H1 (cell line): Measurements from ENCODE around the gene MKRN2OS. TPM values are rescaled to one million over a fixed set of nuclear protein-coding genes. Genes with fewer than 3 reads are reported as not detected.

Experiments used
- CTCF ChIA-PET: fragments of 300-600 bp; sonication (Branson Sonifier 250); formaldehyde crosslinking; loops from one replicate; lab custom pipeline; 2021; ENCODE audit not compliant: partially characterized antibody; lab: Charles Lee
- POLR2A ChIA-PET: fragments of 300-600 bp; sonication (Branson Sonifier 250); formaldehyde crosslinking; loops from one replicate; lab custom pipeline; 2021; ENCODE audit warnings: inconsistent platforms; ENCODE audit not compliant: partially characterized antibody; lab: Charles Lee
- DNase-seq, 2 experiments: peaks; one replicate each; pipeline versions ENCODE4 v3.0.0 to v3.0.0-alpha.2; 2010 to 2022; ENCODE audit warnings: low spot score in 2 of 2, low read depth in 1 of 2, mixed read lengths in 1 of 2
- FAIRE-seq: peaks from 2 replicates; lab custom pipeline; 2011; peaks lifted over from hg19 to GRCh38; lab: Jason Lieb, UNC
- H2AFZ ChIP-seq: 2 replicates; pipeline ENCODE4 v1.8.1; 2012; ENCODE audit warnings: low read length, inconsistent platforms
- H2AK5ac ChIP-seq: 2 replicates; pipeline ENCODE4 v1.6.1; 2013; ENCODE audit warnings: low read depth, low read length
- H2BK120ac ChIP-seq: replicated peaks from 2 replicates; pipeline ENCODE3; 2013; ENCODE audit warnings: low read depth, low read length, inconsistent platforms
- H2BK12ac ChIP-seq: 2 replicates; pipeline ENCODE4 v1.6.1; 2013; ENCODE audit warnings: low read depth, low read length
- H2BK15ac ChIP-seq: 2 replicates; pipeline ENCODE4 v1.6.1; 2013; ENCODE audit warnings: low read length
- H2BK20ac ChIP-seq: 2 replicates; pipeline ENCODE4 v1.6.1; 2013; ENCODE audit warnings: low read length
- H2BK5ac ChIP-seq: 2 replicates; pipeline ENCODE4 v1.6.1; 2013; ENCODE audit warnings: low read depth, low read length
- H3K14ac ChIP-seq: 2 replicates; pipeline ENCODE4 v1.6.1; 2013; ENCODE audit warnings: inconsistent platforms; ENCODE audit not compliant: insufficient read length
- H3K18ac ChIP-seq: 2 replicates; pipeline ENCODE4 v1.6.1; 2013; ENCODE audit warnings: low read length; ENCODE audit errors: extremely low read depth
- H3K23ac ChIP-seq: 2 replicates; pipeline ENCODE4 v1.6.1; 2013; ENCODE audit warnings: inconsistent platforms; ENCODE audit not compliant: insufficient read length
- H3K23me2 ChIP-seq: 2 replicates; pipeline ENCODE4 v1.6.1; 2013; ENCODE audit warnings: low read depth, low read length
- H3K27ac ChIP-seq: 2 replicates; pipeline ENCODE4 v1.6.1; 2011; ENCODE audit warnings: low read depth, low read length, inconsistent platforms
- H3K27me3 ChIP-seq, 4 experiments: replicated peaks in 1 of 4; 1 replicate in 1 of 4; 2 replicates in 3 of 4; pipeline versions ENCODE4 v1.6.1 to v1.8.1; 2011 to 2013; ENCODE audit warnings: low read length in 3 of 4, mild to moderate bottlenecking in 3 of 4, inconsistent platforms in 2 of 4, mixed read lengths in 2 of 4, moderate library complexity in 1 of 4; ENCODE audit not compliant: control insufficient read depth in 3 of 4, insufficient read depth in 3 of 4; ENCODE audit errors: extremely low read depth in 1 of 4
- H3K36me3 ChIP-seq, 4 experiments: 2 replicates each; pipeline versions ENCODE4 v1.6.1 to v1.8.1; 2011 to 2013; ENCODE audit warnings: mild to moderate bottlenecking in 4 of 4, low read length in 3 of 4, moderate library complexity in 2 of 4, control low read depth in 1 of 4, inconsistent platforms in 1 of 4; ENCODE audit not compliant: insufficient read depth in 4 of 4, control insufficient read depth in 2 of 4
- H3K4ac ChIP-seq: replicated peaks from 2 replicates; pipeline ENCODE3; 2013; ENCODE audit warnings: low read length, low read depth, mixed read lengths, inconsistent platforms; ENCODE audit not compliant: insufficient read length
- H3K4me1 ChIP-seq, 4 experiments: replicated peaks in 1 of 4; 1 replicate in 1 of 4; 2 replicates in 3 of 4; pipeline versions ENCODE4 v1.6.1 to v1.8.1; 2011 to 2013; ENCODE audit warnings: low read length in 3 of 4, inconsistent platforms in 2 of 4, mixed read lengths in 1 of 4; ENCODE audit not compliant: insufficient read depth in 4 of 4, control insufficient read depth in 3 of 4
- H3K4me2 ChIP-seq, 2 experiments: 2 replicates each; pipeline versions ENCODE4 v1.6.1 to v1.8.1; 2011 to 2013; ENCODE audit warnings: low read depth in 2 of 2, low read length in 2 of 2, control low read depth in 1 of 2, inconsistent platforms in 1 of 2, mild to moderate bottlenecking in 1 of 2; ENCODE audit not compliant: insufficient read depth in 1 of 2
- H3K4me3 ChIP-seq, 4 experiments: fragments of 200-600, 300-600 bp in 1 of 4; sonication (generic), shearing (Covaris generic), sonication (Bioruptor Twin) in 1 of 4; 2 replicates each; pipeline versions ENCODE4 v1.5.1 to v1.8.1; 2011 to 2016; ENCODE audit warnings: low read length in 4 of 4, low read depth in 3 of 4, control low read depth in 2 of 4, inconsistent platforms in 2 of 4, mild to moderate bottlenecking in 2 of 4, mixed read lengths in 1 of 4, moderate library complexity in 1 of 4; ENCODE audit not compliant: insufficient read depth in 2 of 4; ENCODE audit errors: extremely low read depth in 1 of 4
- H3K56ac ChIP-seq: replicated peaks from 2 replicates; pipeline ENCODE3; 2013; ENCODE audit warnings: low read depth, mild to moderate bottlenecking, mixed read lengths, low read length, inconsistent platforms; ENCODE audit not compliant: insufficient read length
- H3K79me1 ChIP-seq: 2 replicates; pipeline ENCODE4 v1.6.1; 2013; ENCODE audit warnings: low read depth, low read length, control low read depth
- H3K79me2 ChIP-seq, 2 experiments: 2 replicates each; pipeline versions ENCODE4 v1.6.1 to v1.8.1; 2012 to 2013; ENCODE audit warnings: low read length in 2 of 2, mild to moderate bottlenecking in 2 of 2, inconsistent platforms in 1 of 2; ENCODE audit not compliant: insufficient read depth in 2 of 2, control insufficient read depth in 1 of 2
- H3K9ac ChIP-seq, 4 experiments: replicated peaks in 1 of 4; 1 replicate in 1 of 4; 2 replicates in 3 of 4; pipeline versions ENCODE4 v1.6.1 to v1.8.1; 2011 to 2013; ENCODE audit warnings: low read depth in 3 of 4, low read length in 3 of 4, control low read depth in 2 of 4, mild to moderate bottlenecking in 2 of 4, moderate library complexity in 2 of 4, inconsistent platforms in 1 of 4; ENCODE audit errors: extremely low read depth in 1 of 4
- H3K9me3 ChIP-seq, 2 experiments: 2 replicates each; pipeline versions ENCODE4 v1.6.1 to v1.8.1; 2012 to 2013; ENCODE audit warnings: mild to moderate bottlenecking in 2 of 2, moderate library complexity in 2 of 2, control low read depth in 1 of 2, inconsistent platforms in 1 of 2, low read depth in 1 of 2, low read length in 1 of 2, mixed read lengths in 1 of 2; ENCODE audit not compliant: insufficient read depth in 2 of 2
- H4K20me1 ChIP-seq, 2 experiments: replicated peaks in 1 of 2; 2 replicates each; pipeline versions ENCODE3 to v1.8.1; 2011 to 2013; ENCODE audit warnings: inconsistent platforms in 2 of 2, low read length in 2 of 2, mild to moderate bottlenecking in 1 of 2; ENCODE audit not compliant: insufficient read depth in 2 of 2, control insufficient read depth in 1 of 2
- H4K5ac ChIP-seq: 2 replicates; pipeline ENCODE4 v1.6.1; 2013; ENCODE audit warnings: low read length, low read depth, mixed read lengths, inconsistent platforms; ENCODE audit not compliant: insufficient read length
- H4K8ac ChIP-seq: 2 replicates; pipeline ENCODE4 v1.8.0; 2013; ENCODE audit warnings: mild to moderate bottlenecking, moderate library complexity, low read length, inconsistent platforms; ENCODE audit not compliant: insufficient read depth; ENCODE audit errors: extremely low read depth
- H4K91ac ChIP-seq: replicated peaks from 2 replicates; pipeline ENCODE3; 2013; ENCODE audit warnings: low read length, mixed read lengths, inconsistent platforms; ENCODE audit not compliant: insufficient read length
- ATF2 ChIP-seq: IDR thresholded peaks from 2 replicates; pipeline ENCODE4 v1.6.1; 2012; ENCODE audit warnings: low read length, inconsistent platforms
- CREB1 ChIP-seq: IDR thresholded peaks from 2 replicates; pipeline ENCODE4 v1.6.1; 2012; ENCODE audit warnings: inconsistent platforms
- POLR2A ChIP-seq, 2 experiments: IDR thresholded peaks; 1 replicate in 1 of 2; 2 replicates in 1 of 2; pipeline ENCODE4 v1.6.1; 2011; ENCODE audit warnings: low read depth in 2 of 2, low read length in 2 of 2, mild to moderate bottlenecking in 2 of 2; ENCODE audit errors: control extremely low read depth in 1 of 2
- RAD21 ChIP-seq, 2 experiments: IDR thresholded peaks in 1 of 2; conservative IDR thresholded peaks in 1 of 2; 2 replicates each; pipeline ENCODE4 v1.6.1; 2011; ENCODE audit warnings: low read depth in 2 of 2, low read length in 2 of 2, improper control_type of control experiment in 1 of 2, inconsistent platforms in 1 of 2, mild to moderate bottlenecking in 1 of 2, moderate library complexity in 1 of 2
- SP1 ChIP-seq: IDR thresholded peaks from 2 replicates; pipeline ENCODE4 v1.6.1; 2011; ENCODE audit warnings: low read depth, low read length
- TAF1 ChIP-seq: IDR thresholded peaks from 2 replicates; pipeline ENCODE4 v1.6.1; 2011; ENCODE audit warnings: mild to moderate bottlenecking, low read depth, low read length
- TAF7 ChIP-seq: optimal IDR thresholded peaks from 2 replicates; pipeline ENCODE3; 2011; ENCODE audit warnings: low read depth, mild to moderate bottlenecking, inconsistent platforms, low read length, moderate library complexity, borderline replicate concordance
- TEAD4 ChIP-seq: IDR thresholded peaks from 2 replicates; pipeline ENCODE4 v1.6.1; 2012; ENCODE audit warnings: low read depth, low read length, inconsistent platforms, mixed read lengths
- WGBS, 2 experiments: shearing (Covaris generic) in 1 of 2; methylation state at CpG; one replicate each; pipeline versions ENCODE4 v1.1.6 to v1.1.7; 2013 to 2015; ENCODE audit warnings: low lambda C conversion rate in 2 of 2, mixed read lengths in 2 of 2, inconsistent platforms in 1 of 2, low coverage in 1 of 2, missing lambda C conversion rate in 1 of 2; ENCODE audit not compliant: insufficient replicate concordance in 2 of 2, insufficient coverage in 1 of 2, insufficient read length in 1 of 2; ENCODE audit errors: extremely low coverage in 1 of 2, missing lambda C conversion rate in 1 of 2; 5-methylcytosine and 5-hydroxymethylcytosine counted together
- long read RNA-seq, 2 experiments: library from RNA in 1 of 2; library from capped mRNA in 1 of 2; stranded (forward); transcript quantifications; one replicate each; pipeline ENCODE4 v2.0.0, GENCODE V29; 2021; ENCODE audit warnings: inconsistent platforms in 1 of 2
- polyA minus RNA-seq, 3 experiments: library from RNA; depleted of rRNA, polyadenylated mRNA; stranded (reverse); fragments of >200 nt; gene quantifications; 1 replicate in 2 of 3; 2 replicates in 1 of 3; pipeline ENCODE4 v1.2.3, GENCODE V29; 2011
- polyA plus RNA-seq, 7 experiments: library from polyadenylated mRNA; depleted of rRNA in 3 of 7; stranded (reverse) in 5 of 7; unstranded in 2 of 7; fragments of >200 nt in 5 of 7; fragments of 200-250 nt in 2 of 7; gene quantifications; 1 replicate in 5 of 7; 2 replicates in 1 of 7; 4 replicates in 1 of 7; pipeline versions ENCODE4 v1.2.1 to v1.2.3, GENCODE V29; 2011 to 2013; ENCODE audit warnings: missing spikeins in 2 of 7, mixed read lengths in 2 of 7
- total RNA-seq: library from RNA; stranded (reverse); fragmentation: NEBNext Ultra II Directional; extraction: Animal tissue kit (Norgen Biotek cat#: 25700); gene quantifications from 2 replicates; pipeline ENCODE4 v1.2.1, GENCODE V29; 2021

Gene MKRN2OS
- total RNA-seq (0.41 TPM in 1 of 2 replicates, not detected in the other), polyA plus RNA-seq (2011; rRNA removed) (0.15 and 0.17 TPM in 2 replicates), polyA minus RNA-seq (2011; rRNA and poly(A)+ RNA removed) (0.24 TPM in 1 of 2 replicates, not detected in the other)
- polyA plus RNA-seq (2011; cell fraction: cytosol; rRNA removed): 0.22 TPM
- polyA plus RNA-seq (2011; cell fraction: nucleus; rRNA removed): not detected
- 0.52 to 1.1 TPM (median 0.79 TPM) in 4 replicates for polyA plus RNA-seq (2012, experiment 1 of 2)
- polyA plus RNA-seq (2012, experiment 2 of 2): not detected
- not detected for polyA plus RNA-seq (2013, experiment 1 of 2)
- 0.09 TPM for polyA plus RNA-seq (2013, experiment 2 of 2)
- polyA minus RNA-seq (2011; cell fraction: cytosol; rRNA and poly(A)+ RNA removed): not detected
- polyA minus RNA-seq (2011; cell fraction: nucleus; rRNA and poly(A)+ RNA removed): not detected
- long read RNA-seq, experiment 1: 0 reads
- long read RNA-seq, experiment 2: 0 reads

GRCh38 chr3:12545473-12545791, at the start of gene MKRN2OS:
TSS of gene MKRN2OS (minus strand) at chr3:12545499. CDS start at chr3:12545464, 35 bp downstream.
- peak in 1 of 2 experiments; percentile 56 for DNase-seq
- Histone ChIP-seq H2AK5ac (no peak within 1 kb of the TSS), H3K4me2 (peak within 1 kb of the TSS; percentile 25 to 38; a peak in 2 of 4 replicates), H3K18ac (no peak within 1 kb of the TSS), H2BK15ac (no peak within 1 kb of the TSS), H4K20me1 (peaks cover 0 to 2% of the 10 kb centered on the region in 2 experiments), H3K4me3 (peak within 1 kb of the TSS in 1 of 4 experiments; percentile 2; a peak in 1 of 8 replicates), H3K27ac (no peak within 1 kb of the TSS), H3K9ac (0 out of 7 replicates have a peak within 1 kb of the TSS, but pooled peaks of 1 of the 4 experiments have one; percentile 11), H4K91ac (no peak within 1 kb of the TSS), H3K56ac (no peak within 1 kb of the TSS), H3K4ac (no peak within 1 kb of the TSS), H3K79me2 (no peaks in the 10 kb centered on the region), H4K8ac (no peak within 1 kb of the TSS; the same call in none of the 2 replicates), H2BK5ac (no peak within 1 kb of the TSS), H2BK120ac (no peak within 1 kb of the TSS), H3K23ac (no peak within 1 kb of the TSS), H3K23me2 (no peaks in the 10 kb centered on the region), H3K27me3 (no peaks in the 10 kb centered on the region), H2BK20ac (no peak within 1 kb of the TSS), H3K36me3 (no peaks in the 10 kb centered on the region), H3K9me3 (no peaks in the 10 kb centered on the region), H3K14ac (no peak within 1 kb of the TSS), H4K5ac (no peak within 1 kb of the TSS), H2BK12ac (no peak within 1 kb of the TSS), H3K79me1 (no peaks in the 10 kb centered on the region), H2AFZ (no peak within 1 kb of the TSS), H3K4me1 (peaks cover 0 to 4% (median 3%) of the 10 kb centered on the region in 4 experiments; a peak in 2 of 7 replicates)
- TF ChIP-seq TAF1: no peak
- no peak for TF ChIP-seq RAD21 (IDR thresholded peaks at IDR 0.05 in 1 of 2, conservative IDR thresholded peaks at IDR 0.05 in 1 of 2; ENCODE audit: low read depth in 2 of 2, low read length in 2 of 2)
- TF ChIP-seq TAF7: no peak
- 0 out of 2 replicates have a peak, but pooled peaks have one; percentile 35 for TF ChIP-seq CREB1
- peak; percentile 71; the same call in 1 of the 2 replicates for TF ChIP-seq TEAD4
- TF ChIP-seq SP1: 0 out of 2 replicates have a peak, but pooled peaks have one; percentile 19
- TF ChIP-seq ATF2: peak; percentile 91
- TF ChIP-seq POLR2A (IDR thresholded peaks at IDR 0.05; ENCODE audit: control extremely low read depth in 1 of 2, low read depth in 2 of 2, low read length in 2 of 2): peak in 1 of 2 experiments; percentile 10; a peak in 1 of 3 replicates
- ChIA-PET POLR2A (interaction anchor here (0.7 to 3.0 kb wide), 7 partner anchors 8 to 117 kb away, joined by 3 to 21 read pairs (median 3); partner anchors contain the start of gene MKRN2), CTCF (interaction anchor here (1.2 kb wide), 1 partner anchor 38 kb away, joined by 4 read pairs; no protein-coding TSS in a partner anchor)
- WGBS, 2 experiments: 36% methylated on average over 4 of the region's 4 CpGs; no CpG with 5 or more reads in 1 of the 2 experiments
- FAIRE-seq: no peak
